Amygdala (tissue), 56 donors: Measurements from ENCODE around the gene MTRFR.
"Not testable (repeated sequence)": the region's sequence is repeated elsewhere in the genome, so short reads cannot be mapped to it uniquely, and the experiment has no call there.

Experiments
- DNase-seq, 56 donors: peaks; one replicate each; lab custom pipeline; 2025; lab: John Stamatoyannopoulos, UW

MTRFR gene

DNA sequence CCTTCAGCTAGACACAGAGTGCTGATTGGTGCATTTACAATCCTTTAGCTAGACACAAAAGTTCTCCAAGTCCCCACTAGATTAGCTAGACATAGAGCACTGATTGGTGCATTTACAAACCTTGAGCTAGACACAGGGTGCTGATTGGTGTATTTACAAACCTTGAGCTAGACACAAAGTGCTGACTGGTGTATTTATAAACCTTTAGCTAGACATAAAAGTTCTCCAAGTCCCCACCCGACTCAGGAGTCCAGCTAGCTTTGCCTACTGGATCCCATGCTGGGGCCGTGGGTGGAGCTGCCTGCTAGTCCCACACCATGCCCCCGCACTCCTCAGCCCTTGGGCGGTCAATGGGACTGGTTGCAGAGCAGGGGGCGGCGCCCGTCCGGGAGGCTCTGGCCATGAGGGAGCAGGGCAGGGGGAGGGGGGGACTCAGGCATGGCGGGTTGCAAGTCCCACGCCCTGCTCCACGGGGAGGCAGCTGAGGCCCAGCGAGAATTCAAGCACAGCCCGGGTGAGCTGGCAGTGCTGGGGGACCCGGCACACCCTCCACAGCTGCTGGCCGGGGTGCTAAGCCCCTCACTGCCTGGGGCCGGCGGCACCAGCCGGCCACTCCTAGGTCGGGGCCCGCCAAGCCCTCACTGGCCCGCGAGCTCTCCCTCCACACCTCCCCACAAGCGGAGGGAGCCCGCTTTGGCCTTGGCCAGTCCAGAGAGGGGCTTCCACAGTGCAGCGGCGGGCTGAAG is 15.9 kb downstream of the MTRFR start:
- not testable (repeated sequence) for DNase-seq

DNA sequence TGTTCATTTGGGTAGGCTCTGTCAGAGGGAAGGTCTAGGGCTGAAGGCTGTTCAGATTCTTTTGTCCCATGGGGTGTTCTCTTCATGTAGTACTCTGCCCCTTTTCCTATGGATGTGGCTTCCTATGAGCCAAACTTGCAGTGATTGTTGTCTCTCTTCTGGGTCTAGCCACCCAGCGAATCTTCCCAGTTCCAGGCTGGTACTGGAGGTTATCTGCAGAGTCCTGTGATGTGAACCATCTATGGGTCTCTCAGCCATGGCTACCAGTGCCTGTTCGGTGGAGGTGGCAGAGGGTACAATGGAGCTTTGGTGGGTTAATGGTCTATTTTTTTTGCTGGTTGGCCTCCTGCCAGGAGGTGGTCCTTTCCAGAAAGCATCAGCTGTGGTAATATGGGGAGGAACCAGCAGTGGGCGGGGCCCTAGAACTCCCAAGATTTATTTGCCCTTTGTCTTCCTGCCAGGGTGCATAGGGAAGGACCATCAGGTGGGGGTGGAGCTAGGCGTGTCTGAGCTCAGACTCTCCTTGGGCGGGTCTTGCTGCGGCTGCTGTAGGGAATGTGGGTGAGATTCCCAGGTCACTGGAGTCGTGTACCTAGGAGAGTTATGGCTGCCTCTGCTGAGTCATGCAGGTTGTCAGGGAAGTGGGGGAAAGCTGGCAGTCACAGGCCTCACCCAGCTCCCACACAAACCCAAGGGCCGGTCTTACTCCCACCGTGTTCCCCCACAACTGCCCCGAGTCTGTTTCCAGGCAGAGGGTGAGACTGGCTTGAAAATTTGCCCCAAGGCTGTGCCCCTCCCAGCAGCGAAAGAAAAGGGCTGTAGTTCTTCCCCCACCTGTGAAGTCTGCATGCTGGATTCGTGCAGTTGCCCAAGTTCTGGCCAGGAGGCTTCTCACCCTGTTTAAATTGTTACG is 17.5 kb downstream of the MTRFR start:
- DNase-seq, result peak in 2 of 56 donors; percentile 17 to 39

DNA sequence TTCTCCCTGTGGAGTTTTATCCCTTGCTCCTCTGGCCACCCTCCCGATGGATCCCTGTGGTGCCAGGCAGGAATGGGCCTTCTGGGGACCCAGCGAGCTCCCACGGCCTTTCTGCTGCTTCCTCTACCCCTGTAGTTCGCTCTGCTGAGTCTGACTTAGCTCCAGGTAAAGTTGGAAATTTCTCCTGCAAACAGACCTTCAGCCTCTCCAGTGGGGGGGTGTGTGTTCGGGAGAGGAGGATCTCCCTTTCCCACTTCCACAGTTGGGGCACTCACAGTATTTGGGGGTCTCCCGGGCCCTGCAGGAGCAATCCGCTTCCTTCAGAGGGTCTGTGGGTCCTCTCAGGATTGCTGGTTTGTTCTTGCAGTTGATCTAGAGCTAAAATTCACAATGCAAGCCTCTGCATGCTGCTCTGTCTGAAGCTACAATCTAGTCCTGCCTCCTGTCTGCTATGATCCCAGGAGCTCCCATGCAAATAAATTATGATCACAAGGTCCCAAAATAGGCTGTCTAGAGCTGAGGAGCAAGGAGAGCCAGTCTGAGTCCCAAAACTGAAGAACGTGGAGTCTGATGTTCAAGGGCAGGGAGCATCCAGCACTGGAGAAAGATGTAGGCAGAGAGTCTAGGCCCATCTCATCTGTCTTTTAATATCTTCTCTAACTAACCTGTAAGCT is 18.3 kb downstream of the MTRFR start:
- no peak for DNase-seq

DNA sequence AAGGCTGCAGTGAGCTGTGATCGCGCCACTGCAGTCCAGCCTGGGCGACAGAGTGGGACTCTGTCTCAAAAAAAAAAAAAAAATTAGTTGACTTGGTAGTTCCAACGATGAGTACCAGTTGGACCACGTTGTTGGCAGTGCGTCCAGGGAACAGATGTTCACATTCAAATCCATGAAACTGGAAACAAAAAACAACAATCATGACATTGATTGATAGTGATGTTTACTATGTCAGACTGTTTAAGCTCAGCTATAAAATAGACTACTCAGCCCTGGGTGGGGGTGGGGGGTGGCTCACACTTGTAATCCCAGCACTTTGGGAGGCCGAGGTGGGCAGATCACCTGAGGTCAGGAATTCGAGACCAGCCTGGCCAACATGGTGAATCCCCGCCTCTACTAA is 19.1 kb downstream of the MTRFR start:
- DNase-seq, result not testable (repeated sequence)

DNA sequence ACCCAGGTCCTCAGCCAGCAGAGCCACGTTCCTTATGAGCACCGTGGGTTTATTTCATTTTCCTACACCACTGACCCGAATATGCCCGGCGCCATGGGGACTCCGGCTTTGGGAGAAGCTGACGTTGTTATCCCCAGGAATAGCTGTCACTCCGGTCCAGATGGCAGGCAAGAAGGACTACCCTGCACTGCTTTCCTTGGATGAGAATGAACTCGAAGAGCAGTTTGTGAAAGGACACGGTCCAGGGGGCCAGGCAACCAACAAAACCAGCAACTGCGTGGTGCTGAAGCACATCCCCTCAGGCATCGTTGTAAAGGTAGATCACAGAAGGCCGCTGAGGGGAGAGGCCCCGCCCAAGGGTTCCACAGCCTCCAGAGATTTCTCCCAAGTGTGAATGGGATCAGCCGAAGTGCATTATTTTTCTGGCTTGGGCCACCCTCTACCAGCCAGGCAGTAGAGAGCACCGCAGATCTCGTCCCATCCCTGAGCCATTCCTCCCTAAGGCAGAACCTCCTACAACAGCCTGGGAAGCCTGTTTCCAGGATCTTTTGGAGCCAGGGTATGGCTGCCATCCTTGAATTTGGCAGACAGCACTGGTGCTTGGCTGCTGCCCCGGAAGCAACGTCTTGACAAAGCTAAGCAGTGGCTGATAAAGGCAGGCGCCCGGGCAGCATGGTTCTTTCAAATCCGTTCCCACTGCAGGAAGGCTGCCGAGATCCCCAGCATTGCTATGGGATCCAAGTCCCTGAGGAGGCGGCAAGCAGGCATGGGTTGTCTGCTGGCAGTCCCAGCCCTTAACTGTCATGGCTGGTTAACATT is 20.6 kb downstream of the MTRFR start:
- DNase-seq, result peak in 42 of 56 donors; percentile 21 to 82 (median 56)

DNA sequence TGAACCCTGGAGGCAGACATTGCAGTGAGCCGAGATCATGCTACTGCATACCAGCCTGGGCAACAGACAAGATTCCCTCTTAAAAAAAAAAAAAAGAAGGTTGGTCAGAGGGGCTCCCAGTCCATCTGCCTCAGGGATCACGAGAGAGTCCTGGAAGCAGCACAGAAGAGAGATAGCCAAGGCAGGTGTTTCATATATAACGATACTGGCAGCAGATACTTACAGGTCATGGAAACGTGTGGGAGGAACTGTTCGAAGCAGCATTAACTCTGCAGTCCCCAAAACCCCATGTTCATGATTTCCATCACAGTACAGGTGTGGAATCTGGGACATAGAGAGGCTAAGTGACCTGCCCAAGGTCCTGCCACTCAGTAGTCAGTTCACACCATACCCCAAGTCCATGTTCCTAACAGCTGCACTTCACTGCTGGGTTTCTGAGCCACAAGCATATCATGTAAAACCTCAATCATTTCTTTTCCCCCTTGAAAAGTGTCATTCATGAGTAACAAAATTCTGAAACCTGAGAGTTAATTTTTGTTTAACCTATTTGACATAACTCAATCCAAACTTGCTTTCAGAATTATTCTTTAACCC is 21.7 kb downstream of the MTRFR start:
- no peak for DNase-seq

GRCh38 chr12:123258593-123258992 is 25.4 kb downstream of the MTRFR start:
- no peak for DNase-seq

DNA sequence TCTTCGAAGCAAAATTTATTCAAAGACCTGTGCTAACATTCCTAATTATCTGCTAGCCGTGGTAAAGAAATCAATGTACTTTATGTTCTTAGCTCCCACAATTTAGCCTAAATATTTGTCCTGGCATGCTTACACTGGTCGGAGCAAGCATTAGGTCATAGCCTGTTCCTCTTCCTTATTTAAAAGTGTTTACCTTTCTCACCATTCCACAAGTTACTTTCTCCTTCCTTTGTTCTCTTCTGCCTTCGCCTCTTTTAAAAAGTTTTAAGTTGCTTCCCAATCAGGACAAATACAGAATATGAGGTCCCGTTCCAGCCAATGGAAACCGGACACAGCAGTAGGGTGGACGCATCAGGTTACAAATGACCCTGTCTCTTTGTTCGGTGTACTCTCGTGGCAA is 26.8 kb downstream of the MTRFR start:
- no peak for DNase-seq

- DNase-seq, result no peak
These were observed 28.0 kb downstream of the MTRFR start for GRCh38 chr12:123261196-123261595.

- peak in 1 of 56 donors; percentile 41 for DNase-seq
These were observed 30.1 kb downstream of the MTRFR start for GRCh38 chr12:123263196-123263817.

DNA sequence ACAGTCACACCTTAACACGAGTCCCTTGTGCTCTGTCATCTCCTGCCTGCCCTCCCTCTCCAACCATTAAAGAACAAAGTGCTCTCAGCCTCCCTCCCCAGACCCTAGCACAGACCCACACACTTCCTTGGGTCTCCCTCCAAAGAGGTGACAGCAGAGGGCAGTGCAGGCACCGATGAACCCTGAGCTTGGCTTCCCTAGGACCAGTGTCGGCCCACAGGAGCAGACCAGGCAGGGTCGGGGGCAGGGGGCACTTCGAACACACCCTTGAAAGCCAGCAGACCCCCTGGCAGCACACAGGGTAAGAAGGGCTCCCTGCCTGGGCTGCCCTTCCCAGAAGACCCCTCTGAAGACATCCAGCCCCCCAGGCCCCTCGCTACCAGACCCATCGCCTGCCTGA is 31.4 kb downstream of the MTRFR start:
- peak in 10 of 56 donors; percentile 9 to 39 (median 22) for DNase-seq

DNA sequence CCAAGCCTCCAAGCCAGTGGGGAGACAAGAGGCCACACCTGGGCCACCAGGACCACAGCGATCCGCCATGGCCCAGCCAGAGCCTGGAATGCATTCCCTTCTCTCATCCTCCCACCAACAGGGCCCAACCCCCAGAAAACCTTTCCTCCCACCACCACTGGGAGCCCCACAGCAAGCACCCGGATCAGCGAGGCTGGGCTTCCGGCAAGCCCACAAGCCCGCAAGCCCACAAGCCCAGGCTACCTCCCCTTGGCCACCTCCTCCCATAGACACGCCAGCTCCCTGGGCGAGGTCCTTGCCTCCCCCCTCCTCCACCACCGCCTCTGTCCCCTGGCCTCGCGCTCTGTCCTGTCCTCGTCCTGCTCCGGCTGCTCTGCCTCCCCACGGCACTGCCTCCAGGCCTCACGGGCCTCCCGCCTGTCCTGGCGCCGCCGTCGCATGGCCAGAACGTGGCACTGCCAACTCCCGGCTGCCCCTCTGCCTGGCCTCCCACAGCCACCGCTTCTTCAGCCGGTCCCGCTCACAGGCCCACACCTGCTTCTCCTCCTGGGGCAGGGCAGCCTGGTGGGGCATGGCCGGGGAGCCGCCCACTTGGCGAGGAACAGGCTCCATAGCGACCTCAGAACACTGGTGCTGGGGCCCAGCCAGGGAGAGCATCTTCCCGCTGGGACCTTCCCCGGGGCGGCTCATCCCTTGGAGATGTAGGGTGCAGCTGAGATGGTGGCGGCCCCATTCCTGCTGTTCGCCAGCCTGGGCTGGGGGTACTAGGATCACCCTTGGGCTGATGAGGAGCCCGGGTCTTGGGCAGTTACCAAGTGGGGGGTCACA is 32.8 kb downstream of the MTRFR start:
- no peak for DNase-seq

DNA sequence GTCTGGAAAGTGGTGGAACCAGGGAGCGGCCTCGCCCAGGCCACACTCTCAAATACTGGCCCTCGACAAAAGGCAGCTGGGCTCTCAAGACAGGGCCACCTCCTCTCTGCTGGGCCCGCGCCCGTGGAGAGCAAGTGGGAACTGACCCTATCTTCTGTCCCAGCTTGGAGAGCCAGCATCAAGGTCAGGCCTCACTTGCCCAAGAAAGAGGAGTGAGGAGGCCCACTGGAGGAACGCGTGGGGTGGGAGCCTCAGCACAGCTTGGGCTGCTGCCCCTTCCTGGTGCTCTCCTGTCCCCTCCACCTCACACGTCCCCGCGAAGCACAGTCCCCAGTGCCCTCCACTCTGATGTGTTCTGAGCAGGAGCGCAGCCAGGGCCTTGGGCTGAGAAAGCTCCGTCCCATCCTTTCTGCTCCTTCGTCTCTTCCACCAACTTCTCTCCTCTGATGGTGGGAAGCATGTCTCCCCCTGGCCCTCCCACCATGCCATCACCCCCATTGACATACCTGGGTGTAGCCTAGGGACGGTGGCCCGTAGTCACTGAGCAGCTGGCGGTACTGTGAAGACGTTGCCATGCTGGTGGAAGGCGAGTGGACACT is 33.5 kb downstream of the MTRFR start:
- no peak for DNase-seq

DNA sequence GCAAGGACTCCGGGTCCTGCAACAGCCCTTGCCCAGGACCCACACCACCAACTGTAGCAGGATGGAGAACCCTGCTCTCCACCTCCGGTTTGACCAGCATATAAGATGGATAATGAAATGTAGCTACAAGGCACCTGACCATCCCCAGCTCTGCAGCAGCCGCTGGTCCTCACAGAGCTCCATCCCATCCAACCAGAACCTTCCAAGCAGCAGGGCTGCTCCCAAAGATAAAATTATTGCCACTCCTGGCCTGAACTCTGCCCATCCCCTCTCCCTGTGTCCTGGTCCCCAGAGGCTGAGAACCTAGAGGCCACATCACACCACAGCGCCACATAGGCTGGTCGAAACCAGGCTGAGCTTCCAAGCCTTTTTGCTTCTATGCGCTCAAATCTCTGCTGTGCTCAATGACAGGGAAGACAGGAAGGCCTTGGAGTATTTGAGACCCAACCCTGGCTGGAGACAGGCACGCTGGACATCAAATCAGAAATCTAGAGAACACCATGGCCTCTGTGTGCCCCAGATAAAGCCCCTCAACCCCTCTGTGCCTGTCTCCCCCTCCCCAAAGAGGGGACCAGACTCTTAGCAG is 34.2 kb downstream of the MTRFR start:
- DNase-seq, result no peak

- peak in 52 of 56 donors; percentile 33 to 86 (median 67) for DNase-seq
These were observed 35.0 kb downstream of the MTRFR start for GRCh38 chr12:123267991-123268843.

DNA sequence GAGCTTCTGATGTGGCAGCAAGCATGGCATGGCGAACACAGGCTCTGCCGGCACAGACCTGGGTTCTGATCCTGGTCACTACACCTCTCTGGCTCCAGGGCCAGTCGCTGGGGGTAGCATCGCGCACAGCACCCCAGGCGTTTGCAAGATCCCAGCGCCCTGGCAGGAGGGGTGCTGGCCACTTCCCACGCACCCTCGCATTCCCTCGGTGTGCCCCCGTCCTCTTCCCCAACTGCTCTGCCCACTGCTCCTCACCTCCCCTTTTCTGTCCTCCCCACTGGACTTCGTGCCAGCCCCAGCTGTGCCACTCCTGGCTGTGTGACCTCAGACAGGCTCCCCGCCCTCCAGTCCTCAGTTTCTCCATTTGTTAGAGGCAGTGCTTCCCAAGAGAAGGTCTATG is 35.6 kb downstream of the MTRFR start:
- DNase-seq, result peak in 23 of 56 donors; percentile 23 to 72 (median 53)
